Measurements from ENCODE around the gene SATL1.

Gene SATL1

GRCh38 chrX:85109235-85109634 lies 134.3 kb downstream of the SATL1 start:
- Histone ChIP-seq H3K9me2 (ENCODE audit: low read depth, low read length) (no peaks in the 10 kb centered on the region), H3K4me3 (ENCODE audit: low read depth, low read length, poor library complexity, severe bottlenecking) (no peak overlapping the region), H2AFZ (ENCODE audit: low read length) (no peak overlapping the region)

GRCh38 chrX:85108165-85108564 lies 135.4 kb downstream of the SATL1 start:
- no peaks in the 10 kb centered on the region for H3K79me2 ChIP-seq (ENCODE audit: insufficient read depth, low read length)
- H3K9me3 ChIP-seq (ENCODE audit: low read length), result no peaks in the 10 kb centered on the region
- H3K27ac ChIP-seq (ENCODE audit: low read depth, low read length, poor library complexity, severe bottlenecking), result no peak overlapping the region
- H3K4me1 ChIP-seq (ENCODE audit: insufficient read depth, low read length, severe bottlenecking), result peaks cover 12% of the 10 kb centered on the region
- H3K9ac ChIP-seq (ENCODE audit: low read length), result no peak overlapping the region
- no peaks in the 10 kb centered on the region for H3K27me3 ChIP-seq (ENCODE audit: insufficient read depth, low read length)
- no peak overlapping the region for H3K4me2 ChIP-seq (ENCODE audit: low read length)
- no peaks in the 10 kb centered on the region for H4K20me1 ChIP-seq (ENCODE audit: insufficient read depth, low read length)
- H2AFZ ChIP-seq (ENCODE audit: low read length), result no peak overlapping the region
- H3K36me3 ChIP-seq (ENCODE audit: insufficient read depth, low read length), result no peaks in the 10 kb centered on the region
- TF ChIP-seq CTCF (IDR thresholded peaks at IDR 0.05; ENCODE audit: low read length), result no peak
- TF ChIP-seq EZH2 (IDR thresholded peaks at IDR 0.05; ENCODE audit: borderline replicate concordance, low read length), result no peak
- H3F3A ChIP-seq (ENCODE audit: insufficient read depth, low read length), result no peaks in the 10 kb centered on the region
- no peaks in the 10 kb centered on the region for H3K9me2 ChIP-seq (ENCODE audit: low read depth, low read length)
- H3K4me3 ChIP-seq (ENCODE audit: low read depth, low read length, poor library complexity, severe bottlenecking), result no peak overlapping the region

More at GRCh38 chrX:85109235-85109634, 134.3 kb downstream of the SATL1 start:
- Histone ChIP-seq H3K4me2 (ENCODE audit: low read length) (no peak overlapping the region), H3K79me2 (ENCODE audit: insufficient read depth, low read length) (no peaks in the 10 kb centered on the region), H3K9ac (ENCODE audit: low read length) (no peak overlapping the region), H3K27ac (ENCODE audit: low read depth, low read length, poor library complexity, severe bottlenecking) (no peak overlapping the region), H3F3A (ENCODE audit: insufficient read depth, low read length) (no peaks in the 10 kb centered on the region), H4K20me1 (ENCODE audit: insufficient read depth, low read length) (no peaks in the 10 kb centered on the region), H3K27me3 (ENCODE audit: insufficient read depth, low read length) (no peaks in the 10 kb centered on the region), H3K36me3 (ENCODE audit: insufficient read depth, low read length) (no peaks in the 10 kb centered on the region), H3K4me1 (ENCODE audit: insufficient read depth, low read length, severe bottlenecking) (peaks cover 12% of the 10 kb centered on the region), H3K9me3 (ENCODE audit: low read length) (no peaks in the 10 kb centered on the region)
- TF ChIP-seq CTCF (IDR thresholded peaks at IDR 0.05; ENCODE audit: low read length) (peak; percentile 57), EZH2 (IDR thresholded peaks at IDR 0.05; ENCODE audit: borderline replicate concordance, low read length) (no peak)

DNA sequence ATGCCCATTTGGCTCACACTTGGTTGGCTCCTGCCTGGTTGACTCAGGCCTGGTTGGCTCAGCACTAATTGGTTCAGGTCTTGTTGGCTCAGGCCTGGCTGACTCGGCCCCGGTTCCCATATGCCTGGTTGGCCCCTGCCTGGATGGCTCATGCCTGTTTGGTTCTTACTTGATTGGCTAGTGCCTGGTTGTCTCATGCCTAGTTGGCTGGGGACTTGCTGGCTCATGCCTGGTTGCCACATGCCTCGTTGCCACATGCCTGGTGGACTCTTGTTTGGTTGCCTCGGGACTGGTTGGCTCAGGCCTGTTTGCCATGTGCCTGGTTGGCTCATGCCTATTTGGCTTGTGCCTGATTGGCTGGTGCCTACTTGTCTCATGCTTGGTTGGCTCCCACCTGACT lies 136.2 kb downstream of the SATL1 start:
- TF ChIP-seq CTCF (IDR thresholded peaks at IDR 0.05; ENCODE audit: low read length), result no peak
- no peak for TF ChIP-seq EZH2 (IDR thresholded peaks at IDR 0.05; ENCODE audit: borderline replicate concordance, low read length)

More for the DNA sequence above, 136.2 kb downstream of the SATL1 start:
- H3K4me1 ChIP-seq (ENCODE audit: insufficient read depth, low read length, severe bottlenecking), result peaks cover 9% of the 10 kb centered on the region
- H3K27ac ChIP-seq (ENCODE audit: low read depth, low read length, poor library complexity, severe bottlenecking), result no peak overlapping the region
- no peaks in the 10 kb centered on the region for H3K36me3 ChIP-seq (ENCODE audit: insufficient read depth, low read length)
- H3F3A ChIP-seq (ENCODE audit: insufficient read depth, low read length), result no peaks in the 10 kb centered on the region
- no peak overlapping the region for H2AFZ ChIP-seq (ENCODE audit: low read length)
- no peaks in the 10 kb centered on the region for H3K27me3 ChIP-seq (ENCODE audit: insufficient read depth, low read length)
- no peaks in the 10 kb centered on the region for H3K9me2 ChIP-seq (ENCODE audit: low read depth, low read length)
- no peaks in the 10 kb centered on the region for H3K9me3 ChIP-seq (ENCODE audit: low read length)
- no peaks in the 10 kb centered on the region for H4K20me1 ChIP-seq (ENCODE audit: insufficient read depth, low read length)
- no peak overlapping the region for H3K9ac ChIP-seq (ENCODE audit: low read length)
- no peak overlapping the region for H3K4me3 ChIP-seq (ENCODE audit: low read depth, low read length, poor library complexity, severe bottlenecking)
- H3K79me2 ChIP-seq (ENCODE audit: insufficient read depth, low read length), result no peaks in the 10 kb centered on the region
- no peak overlapping the region for H3K4me2 ChIP-seq (ENCODE audit: low read length)
